GM12874 (cell line): ENCODE data around the gene EFCAB6.

Experiments used
- TF ChIP-seq, protein P1 (sequence below): IDR thresholded peaks from 2 replicates; pipeline ENCODE4 v1.5.1; 2011; ENCODE audit warnings: low read depth, mild to moderate bottlenecking, control low read depth, low read length, moderate library complexity; ENCODE audit not compliant: insufficient read depth

The EFCAB6 gene

DNA sequence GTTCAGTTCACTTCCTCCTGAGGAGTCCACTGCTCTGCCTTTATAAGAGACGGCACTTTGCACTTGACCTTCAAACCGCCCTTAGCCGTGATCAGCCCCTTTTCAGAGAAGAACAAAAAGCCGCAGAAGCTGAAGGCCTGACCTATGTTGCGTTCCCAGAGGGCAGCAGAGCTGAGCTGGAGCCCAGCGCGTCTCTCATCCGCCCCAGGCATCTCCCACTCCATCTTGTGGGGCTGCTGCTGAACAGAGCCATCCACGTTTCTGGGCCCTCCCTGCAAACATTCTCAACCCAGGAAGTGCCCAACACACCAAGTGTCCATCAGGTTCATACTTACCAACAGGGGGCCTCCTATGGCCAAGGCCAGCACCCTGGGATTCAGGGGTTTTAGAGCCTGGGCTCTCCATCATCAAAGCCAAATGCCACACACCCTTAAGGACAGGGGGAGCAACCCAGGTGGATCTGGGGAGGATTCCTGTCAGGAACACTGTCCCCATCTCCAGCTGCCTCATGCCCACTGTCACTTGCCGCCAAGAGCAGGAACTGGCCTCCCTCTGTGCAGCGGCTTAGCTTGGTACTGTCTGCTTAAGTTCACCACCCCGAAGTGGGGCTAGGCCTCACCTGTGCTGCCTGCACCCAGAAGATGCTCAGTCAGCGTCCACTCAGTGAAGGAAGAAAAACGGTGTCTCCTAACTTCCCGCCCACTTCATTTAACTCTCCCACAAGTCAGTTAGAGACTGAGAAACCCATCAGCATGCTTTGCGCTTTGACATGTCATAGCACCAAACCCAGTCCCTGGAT lies 16.0 kb upstream of the EFCAB6 start:
- TF ChIP-seq, protein P1, sequence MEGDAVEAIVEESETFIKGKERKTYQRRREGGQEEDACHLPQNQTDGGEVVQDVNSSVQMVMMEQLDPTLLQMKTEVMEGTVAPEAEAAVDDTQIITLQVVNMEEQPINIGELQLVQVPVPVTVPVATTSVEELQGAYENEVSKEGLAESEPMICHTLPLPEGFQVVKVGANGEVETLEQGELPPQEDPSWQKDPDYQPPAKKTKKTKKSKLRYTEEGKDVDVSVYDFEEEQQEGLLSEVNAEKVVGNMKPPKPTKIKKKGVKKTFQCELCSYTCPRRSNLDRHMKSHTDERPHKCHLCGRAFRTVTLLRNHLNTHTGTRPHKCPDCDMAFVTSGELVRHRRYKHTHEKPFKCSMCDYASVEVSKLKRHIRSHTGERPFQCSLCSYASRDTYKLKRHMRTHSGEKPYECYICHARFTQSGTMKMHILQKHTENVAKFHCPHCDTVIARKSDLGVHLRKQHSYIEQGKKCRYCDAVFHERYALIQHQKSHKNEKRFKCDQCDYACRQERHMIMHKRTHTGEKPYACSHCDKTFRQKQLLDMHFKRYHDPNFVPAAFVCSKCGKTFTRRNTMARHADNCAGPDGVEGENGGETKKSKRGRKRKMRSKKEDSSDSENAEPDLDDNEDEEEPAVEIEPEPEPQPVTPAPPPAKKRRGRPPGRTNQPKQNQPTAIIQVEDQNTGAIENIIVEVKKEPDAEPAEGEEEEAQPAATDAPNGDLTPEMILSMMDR = no peak

DNA sequence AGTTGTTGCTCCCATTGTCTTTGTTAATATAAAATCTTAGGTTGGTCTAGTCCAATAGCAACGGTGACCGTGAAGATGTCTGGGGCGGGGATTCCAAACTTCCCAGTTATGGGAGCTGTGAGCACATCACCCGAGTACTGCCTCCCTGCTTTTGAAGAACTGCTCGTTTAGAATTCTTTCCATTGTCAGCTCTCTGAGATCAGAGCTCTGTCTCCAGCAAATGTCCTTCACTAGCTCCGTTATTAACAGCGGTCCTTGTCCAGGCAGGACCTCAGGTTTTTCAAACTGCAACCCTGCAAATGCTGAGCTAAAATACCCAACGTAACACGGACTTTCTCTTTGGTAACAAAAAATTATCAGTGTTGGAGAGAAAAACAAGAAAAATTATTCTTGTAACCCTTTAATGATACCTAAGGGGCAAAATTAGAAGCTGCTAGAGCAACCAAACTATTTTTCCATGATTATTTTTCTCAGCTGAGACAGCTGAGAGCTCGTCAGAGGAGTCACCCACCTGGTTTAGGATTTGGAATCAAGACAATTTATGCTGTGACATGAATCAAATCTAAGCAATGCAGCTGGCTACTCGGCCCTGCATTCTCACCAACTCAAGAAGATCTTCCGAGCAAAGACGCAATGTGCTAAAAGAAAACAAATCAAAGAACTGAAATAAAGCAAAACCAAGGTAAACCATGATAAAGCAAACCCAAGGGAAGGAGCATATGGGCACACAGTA lies 15.1 kb upstream of the EFCAB6 start:
- TF ChIP-seq, protein P1 = no peak

DNA sequence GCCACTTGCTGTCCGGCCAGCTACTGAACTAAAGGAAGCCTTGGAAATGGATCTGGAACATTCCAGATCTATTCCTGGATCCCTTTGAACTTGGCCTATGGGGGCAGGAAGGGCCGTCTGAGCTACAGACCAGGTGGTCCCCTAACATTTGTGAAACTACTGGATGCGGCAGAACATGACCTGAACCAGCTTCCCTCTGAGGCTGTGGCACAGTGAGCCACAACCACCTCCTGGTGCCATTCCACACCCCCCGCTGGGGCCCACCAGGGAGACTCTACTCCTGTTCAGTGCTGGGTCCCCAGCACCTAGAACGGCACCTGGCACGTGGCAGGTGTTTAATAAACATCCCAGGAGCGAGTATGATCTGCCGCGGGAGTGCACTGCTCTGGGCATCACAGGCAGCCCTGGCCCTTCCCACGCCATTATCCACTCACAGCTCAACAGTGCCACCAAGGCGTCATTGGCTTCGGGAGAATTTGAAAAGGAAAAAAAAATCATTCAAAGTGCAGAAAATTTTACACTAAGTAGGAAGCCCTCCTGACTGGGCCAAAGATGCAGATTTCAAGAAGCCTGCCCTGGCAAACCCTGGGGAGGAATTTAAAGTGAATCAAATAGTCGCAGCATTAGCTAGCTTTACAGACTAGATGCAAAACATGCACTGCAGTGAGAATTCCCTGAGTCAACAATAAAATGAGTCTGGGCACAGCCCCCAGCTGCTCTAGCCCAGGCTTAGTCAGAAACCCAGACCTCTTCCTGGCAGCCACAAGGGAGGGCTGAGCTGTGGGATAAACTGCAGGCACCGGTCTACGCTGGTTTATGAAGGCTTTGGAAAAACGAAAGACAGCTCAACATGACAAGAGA lies 14.3 kb upstream of the EFCAB6 start:
- TF ChIP-seq, protein P1 = 0 out of 2 replicates have a peak, but pooled peaks have one; percentile 23

DNA sequence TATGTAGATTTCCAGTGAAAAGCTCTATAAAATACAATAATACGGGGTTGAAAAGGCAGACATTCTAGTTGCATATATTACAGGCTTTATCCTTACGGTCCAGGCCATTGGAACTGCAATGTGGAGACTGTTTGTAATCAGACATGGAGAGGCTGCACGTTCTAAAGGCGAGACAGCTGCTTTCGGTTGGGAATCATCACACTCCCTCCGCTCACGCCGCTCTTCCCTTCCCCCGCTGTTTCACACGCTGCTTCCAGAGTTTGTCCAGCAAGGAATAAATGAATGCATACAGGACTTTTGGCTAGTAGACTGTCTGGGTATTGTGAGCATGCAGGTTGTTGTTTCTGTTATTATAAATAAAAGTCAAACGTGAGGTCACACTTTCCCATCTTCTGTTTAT lies 13.5 kb upstream of the EFCAB6 start:
- TF ChIP-seq, protein P1 = no peak

DNA sequence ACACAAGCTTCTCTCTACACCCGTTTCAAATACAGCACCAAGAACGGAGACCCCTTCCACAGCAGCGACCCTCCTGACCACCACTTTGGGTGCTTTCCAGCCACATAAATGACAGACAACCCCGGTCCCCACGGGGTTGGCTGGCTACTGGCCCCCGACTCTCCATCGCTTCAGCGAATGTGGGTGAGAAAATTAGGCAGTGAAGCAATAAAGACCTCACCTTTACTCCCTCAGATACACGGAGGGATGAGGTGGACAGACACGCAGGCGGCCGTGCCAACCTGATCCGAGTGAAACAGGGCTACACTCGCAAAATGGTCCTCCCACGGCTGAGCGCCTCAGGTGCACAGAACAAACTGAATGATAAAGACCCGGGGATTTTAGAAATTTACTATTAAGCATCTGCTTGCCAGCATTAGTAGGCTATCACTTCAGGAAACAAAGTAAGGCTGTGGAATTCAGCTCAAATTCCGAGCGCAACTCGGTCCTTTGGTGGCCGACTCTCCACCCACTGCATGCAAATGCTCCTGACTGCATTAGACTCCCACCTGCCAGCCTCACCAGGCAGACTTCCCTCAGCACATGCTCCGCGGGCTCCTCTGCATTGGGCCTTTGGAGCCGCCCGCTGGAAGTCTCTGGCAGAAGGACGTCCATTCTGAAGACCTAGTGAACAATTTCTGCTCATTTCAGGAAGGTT lies 12.8 kb upstream of the EFCAB6 start:
- TF ChIP-seq, protein P1 = no peak

DNA sequence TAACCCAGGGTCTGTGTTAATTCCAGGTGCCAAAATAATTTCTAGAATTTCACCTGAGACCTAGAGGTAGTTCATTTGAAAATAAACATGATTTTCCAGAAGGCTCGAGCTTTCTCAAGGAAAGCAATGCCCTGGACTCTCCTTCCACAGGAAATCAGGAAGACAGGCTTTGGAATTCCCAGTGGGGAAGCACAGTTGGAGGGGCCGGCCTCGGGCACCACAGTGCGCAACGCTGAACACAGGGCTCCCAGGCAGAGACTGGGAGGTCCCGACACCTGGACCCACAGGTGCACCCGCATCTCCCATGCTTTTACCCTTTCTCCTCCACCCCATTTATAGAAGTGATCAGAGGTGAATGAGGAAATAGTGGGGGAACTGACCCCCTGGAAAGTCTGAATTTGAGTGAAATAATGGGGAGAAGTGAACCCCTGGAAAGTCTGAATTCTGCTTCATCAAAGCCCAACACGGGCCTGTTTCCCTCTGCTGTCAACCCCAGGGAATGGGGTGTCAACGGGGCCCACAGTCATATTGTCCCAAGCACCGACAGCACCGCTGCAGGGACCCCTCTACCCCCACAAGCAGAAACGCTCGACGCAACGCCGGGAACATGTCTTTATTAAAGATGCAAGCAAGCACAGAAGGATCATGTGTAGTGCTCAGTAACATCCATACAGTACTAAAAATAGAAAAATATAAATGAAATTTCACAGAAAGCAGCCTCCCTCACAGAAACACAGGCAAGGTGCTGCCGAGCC lies 12.0 kb upstream of the EFCAB6 start:
- TF ChIP-seq, protein P1 = no peak
